CD4-positive, CD25-positive, alpha-beta regulatory T cell (primary cell): Measurements from ENCODE around the gene CEACAM18. TPM values are rescaled to one million over a fixed set of nuclear protein-coding genes. Genes with fewer than 3 reads are reported as not detected.

Source experiments
- ATAC-seq, 2 donors: fragments of 150-1000 bp; cut with Tn5 transposase; one replicate each; pipeline ENCODE4 v1.10.0; 2021; ENCODE audit warnings: low read depth in 2 of 2, moderate number of reproducible peaks in 2 of 2, moderate library complexity in 1 of 2
- DNase-seq, 3 donors: peaks; one replicate each; pipeline versions ENCODE4 v3.0.0 to v3.0.0-alpha.2; 2012 to 2022; ENCODE audit warnings: mixed read lengths in 1 of 3
- H3K27ac ChIP-seq: one replicate; pipeline ENCODE4 v1.7.0; 2013; ENCODE audit warnings: mild to moderate bottlenecking, low read length; ENCODE audit not compliant: insufficient read depth, poor library complexity, severe bottlenecking
- H3K27me3 ChIP-seq: one replicate; pipeline ENCODE4 v1.7.0; 2013; ENCODE audit warnings: low read length; ENCODE audit not compliant: control insufficient read depth, insufficient read depth
- H3K36me3 ChIP-seq: one replicate; pipeline ENCODE4 v1.7.0; 2013; ENCODE audit warnings: mild to moderate bottlenecking, low read length, moderate library complexity; ENCODE audit not compliant: control insufficient read depth, insufficient read depth
- H3K4me1 ChIP-seq: 2 replicates; pipeline ENCODE4 v1.7.0; 2013; ENCODE audit warnings: mild to moderate bottlenecking, low read length; ENCODE audit not compliant: insufficient read depth, control insufficient read depth, poor library complexity, severe bottlenecking
- H3K4me3 ChIP-seq: one replicate; pipeline ENCODE4 v1.7.0; 2013; ENCODE audit warnings: low read depth, mild to moderate bottlenecking, low read length, moderate library complexity
- H3K9me3 ChIP-seq, 2 experiments: 1 replicate in 1 of 2; 2 replicates in 1 of 2; pipeline ENCODE4 v1.7.0; 2013; ENCODE audit warnings: low read length in 2 of 2, mild to moderate bottlenecking in 1 of 2, moderate library complexity in 1 of 2; ENCODE audit not compliant: control insufficient read depth in 2 of 2
- H3K27ac Mint-ChIP-seq, 3 donors: one replicate each; pipeline ENCODE4 v1.8.0; 2020 to 2022; ENCODE audit warnings: mild to moderate bottlenecking in 3 of 3, mixed read lengths in 3 of 3, moderate library complexity in 2 of 3
- H3K27me3 Mint-ChIP-seq: one replicate; pipeline ENCODE4 v1.8.0; 2022; ENCODE audit warnings: mild to moderate bottlenecking, mixed read lengths
- H3K36me3 Mint-ChIP-seq: one replicate; pipeline ENCODE4 v1.8.0; 2020; ENCODE audit warnings: mixed read lengths
- H3K4me1 Mint-ChIP-seq, 4 donors: one replicate each; pipeline ENCODE4 v1.8.0; 2020 to 2022; ENCODE audit warnings: mixed read lengths in 4 of 4, mild to moderate bottlenecking in 1 of 4
- H3K4me3 Mint-ChIP-seq, 4 donors: one replicate each; pipeline ENCODE4 v1.8.0; 2020 to 2022; ENCODE audit warnings: mild to moderate bottlenecking in 4 of 4, mixed read lengths in 4 of 4, moderate library complexity in 3 of 4
- H3K9me3 Mint-ChIP-seq, 7 donors: one replicate each; pipeline ENCODE4 v1.8.0; 2020 to 2022; ENCODE audit warnings: mixed read lengths in 7 of 7, mild to moderate bottlenecking in 3 of 7, moderate library complexity in 2 of 7
- polyA plus RNA-seq, 4 donors: library from polyadenylated mRNA; unstranded; fragments of 300-500 nt; fragmentation: Illumina TruSeq; gene quantifications; one replicate each; pipeline ENCODE4 v1.2.3, GENCODE V29; 2021
- total RNA-seq: library from RNA; stranded (reverse); gene quantifications from one replicate; pipeline ENCODE4 v1.2.3, GENCODE V29; 2022

The CEACAM18 gene
- total and polyA plus RNA-seq, 5 donors from 2014 or later = not detected

- Histone ChIP-seq H3K27ac (no peak overlapping the region), H3K9me3 (no peaks in the 10 kb centered on the region), H3K36me3 (no peaks in the 10 kb centered on the region), H3K4me1 (no peaks in the 10 kb centered on the region), H3K4me3 (no peak overlapping the region), H3K27me3 (peaks cover 2% of the 10 kb centered on the region)
- no peak for DNase-seq
- ATAC-seq = no peak
- Mint-ChIP-seq H3K36me3 (no peaks in the 10 kb centered on the region), H3K4me1 (no peaks in the 10 kb centered on the region), H3K4me3 (no peak overlapping the region), H3K9me3 (peaks cover 0 to 1% (median 0%) of the 10 kb centered on the region in 7 donors), H3K27ac (no peak overlapping the region), H3K27me3 (peaks cover 13% of the 10 kb centered on the region)
These were observed 31.7 kb downstream of the CEACAM18 start for GRCh38 chr19:51509823-51510660.

- H3K4me3 ChIP-seq = no peak overlapping the region
- DNase-seq (peak in 1 of 3 donors; percentile 1), ATAC-seq (no peak)
- H3K4me1 ChIP-seq = no peaks in the 10 kb centered on the region
- no peak overlapping the region for H3K27ac Mint-ChIP-seq
- H3K4me1 Mint-ChIP-seq = no peaks in the 10 kb centered on the region
- no peak overlapping the region for H3K27ac ChIP-seq
- H3K36me3 ChIP-seq = no peaks in the 10 kb centered on the region
- peaks cover 2% of the 10 kb centered on the region for H3K27me3 ChIP-seq
- no peaks in the 10 kb centered on the region for H3K9me3 Mint-ChIP-seq
- peaks cover 13% of the 10 kb centered on the region for H3K27me3 Mint-ChIP-seq
- H3K36me3 Mint-ChIP-seq = no peaks in the 10 kb centered on the region
- no peaks in the 10 kb centered on the region for H3K9me3 ChIP-seq
- no peak overlapping the region for H3K4me3 Mint-ChIP-seq
These were observed 33.0 kb downstream of the CEACAM18 start for GRCh38 chr19:51511353-51511752.

- no peak overlapping the region for H3K27ac ChIP-seq
- H3K36me3 ChIP-seq = no peaks in the 10 kb centered on the region
- no peaks in the 10 kb centered on the region for H3K9me3 ChIP-seq
- no peaks in the 10 kb centered on the region for H3K4me1 ChIP-seq
- Mint-ChIP-seq H3K4me3 (no peak overlapping the region), H3K36me3 (peaks cover 3% of the 10 kb centered on the region), H3K27ac (no peak overlapping the region), H3K4me1 (peaks cover 0 to 2% (median 0%) of the 10 kb centered on the region in 4 donors), H3K9me3 (peaks cover 0 to 3% (median 0%) of the 10 kb centered on the region in 7 donors), H3K27me3 (peaks cover 17% of the 10 kb centered on the region)
- no peak for ATAC-seq
- no peak overlapping the region for H3K4me3 ChIP-seq
- DNase-seq = no peak
- H3K27me3 ChIP-seq = peaks cover 2% of the 10 kb centered on the region
These were observed 35.6 kb downstream of the CEACAM18 start for GRCh38 chr19:51513968-51514367.

DNA sequence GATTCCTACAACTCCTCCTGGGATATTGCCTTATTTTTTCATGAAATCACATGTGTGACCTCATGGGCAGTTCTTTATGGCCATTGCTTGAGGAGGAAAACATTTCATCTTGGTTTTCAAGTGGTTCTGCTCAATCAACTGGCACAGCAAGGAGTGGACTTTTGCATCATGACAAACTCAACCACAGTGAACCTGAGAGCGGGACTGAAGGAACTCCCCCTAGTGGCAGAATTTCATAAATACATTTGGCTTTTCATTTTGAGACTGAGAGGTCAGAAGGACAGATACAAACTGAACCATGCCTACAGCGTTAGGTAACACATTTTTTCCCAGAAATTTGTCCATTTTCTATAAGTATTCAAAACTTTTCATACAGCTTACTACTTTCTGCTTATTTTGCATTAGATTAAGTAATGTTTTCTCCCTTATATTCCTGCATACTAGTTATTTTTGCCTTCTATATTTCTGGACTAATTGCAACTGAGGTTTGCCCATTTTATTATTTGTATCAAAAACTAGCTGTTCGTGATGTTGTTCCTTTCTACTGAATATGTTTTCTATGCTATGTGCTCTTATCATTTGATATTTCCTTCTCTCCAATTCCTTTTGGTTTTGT is 36.6 kb downstream of the CEACAM18 start:
- peaks cover 4% of the 10 kb centered on the region for H3K27me3 ChIP-seq
- ATAC-seq = no peak
- no peaks in the 10 kb centered on the region for H3K4me1 ChIP-seq
- peaks cover 17% of the 10 kb centered on the region for H3K27me3 Mint-ChIP-seq
- H3K36me3 ChIP-seq = no peaks in the 10 kb centered on the region
- peaks cover 0 to 3% (median 0%) of the 10 kb centered on the region in 7 donors for H3K9me3 Mint-ChIP-seq
- no peak overlapping the region for H3K4me3 ChIP-seq
- no peak overlapping the region for H3K4me3 Mint-ChIP-seq
- peaks cover 3% of the 10 kb centered on the region for H3K36me3 Mint-ChIP-seq
- DNase-seq = peak in 2 of 3 donors; percentile 39 to 66
- H3K27ac Mint-ChIP-seq = no peak overlapping the region
- peaks cover 0 to 2% (median 0%) of the 10 kb centered on the region in 4 donors for H3K4me1 Mint-ChIP-seq
- H3K9me3 ChIP-seq = no peaks in the 10 kb centered on the region
- H3K27ac ChIP-seq = no peak overlapping the region

- no peak for ATAC-seq
- Mint-ChIP-seq H3K4me3 (peak overlapping the region in 1 of 4 donors; percentile 28), H3K27ac (peak overlapping the region in 1 of 3 donors; percentile 38), H3K36me3 (peaks cover 3% of the 10 kb centered on the region), H3K4me1 (peaks cover 0 to 7% (median under 1%) of the 10 kb centered on the region in 4 donors), H3K27me3 (peaks cover 8% of the 10 kb centered on the region), H3K9me3 (peaks cover 0 to 4% (median 0%) of the 10 kb centered on the region in 7 donors)
- no peak overlapping the region for H3K27ac ChIP-seq
- no peaks in the 10 kb centered on the region for H3K9me3 ChIP-seq
- peaks cover 1% of the 10 kb centered on the region for H3K27me3 ChIP-seq
- no peak for DNase-seq
- no peaks in the 10 kb centered on the region for H3K36me3 ChIP-seq
- no peaks in the 10 kb centered on the region for H3K4me1 ChIP-seq
- H3K4me3 ChIP-seq = no peak overlapping the region
These were observed 42.4 kb downstream of the CEACAM18 start for GRCh38 chr19:51520728-51521127.

- Mint-ChIP-seq H3K36me3 (peaks cover 3% of the 10 kb centered on the region), H3K4me3 (no peak overlapping the region), H3K4me1 (peaks cover 0 to 7% (median under 1%) of the 10 kb centered on the region in 4 donors), H3K27me3 (peaks cover 8% of the 10 kb centered on the region), H3K27ac (no peak overlapping the region), H3K9me3 (peaks cover 0 to 4% (median 0%) of the 10 kb centered on the region in 7 donors)
- H3K4me1 ChIP-seq = no peaks in the 10 kb centered on the region
- H3K27me3 ChIP-seq = peaks cover 1% of the 10 kb centered on the region
- no peak overlapping the region for H3K27ac ChIP-seq
- H3K36me3 ChIP-seq = no peaks in the 10 kb centered on the region
- ATAC-seq = no peak
- no peak for DNase-seq
- no peak overlapping the region for H3K4me3 ChIP-seq
- no peaks in the 10 kb centered on the region for H3K9me3 ChIP-seq
These were observed 43.0 kb downstream of the CEACAM18 start for GRCh38 chr19:51521357-51521756.

- Histone ChIP-seq H3K4me3 (no peak overlapping the region), H3K9me3 (no peaks in the 10 kb centered on the region), H3K36me3 (no peaks in the 10 kb centered on the region), H3K4me1 (no peaks in the 10 kb centered on the region), H3K27me3 (peaks cover 1% of the 10 kb centered on the region), H3K27ac (no peak overlapping the region)
- H3K4me3 Mint-ChIP-seq = no peak overlapping the region
- ATAC-seq = no peak
- DNase-seq = no peak
- peaks cover 8% of the 10 kb centered on the region for H3K27me3 Mint-ChIP-seq
- no peak overlapping the region for H3K27ac Mint-ChIP-seq
- peaks cover 3% of the 10 kb centered on the region for H3K36me3 Mint-ChIP-seq
- peaks cover 0 to 7% (median under 1%) of the 10 kb centered on the region in 4 donors for H3K4me1 Mint-ChIP-seq
- peaks cover 0 to 4% (median 0%) of the 10 kb centered on the region in 7 donors for H3K9me3 Mint-ChIP-seq
These were observed 43.4 kb downstream of the CEACAM18 start for GRCh38 chr19:51521781-51522180.
